Gastrocnemius medialis (tissue), 4 donors: ENCODE measurements around the gene MUL1.

Experiments used
- POLR2A ChIP-seq, 2 donors: fragments of 450-650 bp; IDR thresholded peaks; one replicate each; pipeline ENCODE4 v1.6.1; 2017; ENCODE audit warnings: antibody characterized with exemption in 2 of 2, mild to moderate bottlenecking in 2 of 2, moderate library complexity in 2 of 2
- TF ChIP-seq, protein P1 (sequence below), 5 experiments: fragments of 450-650 bp in 3 of 5; fragments of 200-600 bp in 2 of 5; sonication (generic) in 2 of 5; IDR thresholded peaks in 4 of 5; conservative IDR thresholded peaks in 1 of 5; 1 replicate in 4 of 5; 2 replicates in 1 of 5; pipeline ENCODE4 v1.5.1; 2016 to 2019; ENCODE audit warnings: antibody characterized with exemption in 5 of 5, mild to moderate bottlenecking in 3 of 5, moderate library complexity in 3 of 5

DNA sequence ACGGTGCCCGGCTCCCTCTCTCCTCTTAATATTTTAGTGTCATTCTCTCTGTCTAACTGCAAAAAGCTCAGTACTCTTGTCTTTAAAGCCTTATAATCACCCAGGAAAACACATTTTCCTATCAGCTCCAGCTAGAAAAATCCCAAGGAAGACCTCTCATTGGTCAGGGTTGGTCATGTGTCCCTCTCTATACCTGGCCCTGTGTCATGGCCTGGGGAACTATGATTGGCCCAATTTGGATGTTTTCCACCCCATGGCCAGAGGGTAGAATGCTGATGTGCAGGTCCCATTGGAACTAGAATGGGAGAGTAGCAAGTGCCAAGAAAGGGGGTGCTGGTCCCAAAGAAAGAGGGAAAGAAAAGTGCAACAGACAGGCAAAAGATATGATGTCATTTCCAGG is 49.2 kb downstream of the MUL1 start:
- no peak for TF ChIP-seq POLR2A (IDR thresholded peaks at IDR 0.05)
- TF ChIP-seq, protein P1, sequence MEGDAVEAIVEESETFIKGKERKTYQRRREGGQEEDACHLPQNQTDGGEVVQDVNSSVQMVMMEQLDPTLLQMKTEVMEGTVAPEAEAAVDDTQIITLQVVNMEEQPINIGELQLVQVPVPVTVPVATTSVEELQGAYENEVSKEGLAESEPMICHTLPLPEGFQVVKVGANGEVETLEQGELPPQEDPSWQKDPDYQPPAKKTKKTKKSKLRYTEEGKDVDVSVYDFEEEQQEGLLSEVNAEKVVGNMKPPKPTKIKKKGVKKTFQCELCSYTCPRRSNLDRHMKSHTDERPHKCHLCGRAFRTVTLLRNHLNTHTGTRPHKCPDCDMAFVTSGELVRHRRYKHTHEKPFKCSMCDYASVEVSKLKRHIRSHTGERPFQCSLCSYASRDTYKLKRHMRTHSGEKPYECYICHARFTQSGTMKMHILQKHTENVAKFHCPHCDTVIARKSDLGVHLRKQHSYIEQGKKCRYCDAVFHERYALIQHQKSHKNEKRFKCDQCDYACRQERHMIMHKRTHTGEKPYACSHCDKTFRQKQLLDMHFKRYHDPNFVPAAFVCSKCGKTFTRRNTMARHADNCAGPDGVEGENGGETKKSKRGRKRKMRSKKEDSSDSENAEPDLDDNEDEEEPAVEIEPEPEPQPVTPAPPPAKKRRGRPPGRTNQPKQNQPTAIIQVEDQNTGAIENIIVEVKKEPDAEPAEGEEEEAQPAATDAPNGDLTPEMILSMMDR (IDR thresholded peaks at IDR 0.05 in 4 of 5, conservative IDR thresholded peaks at IDR 0.05 in 1 of 5), result no peak
